Measurements from ENCODE around the gene TP73. TPM values are rescaled to one million over a fixed set of nuclear protein-coding genes. Genes with fewer than 3 reads are reported as not detected.

Gene TP73
- total and polyA plus RNA-seq, 8 donors: 0.11 to 0.51 (median 0.28) TPM

- Histone ChIP-seq H3K27ac (no peak overlapping the region), H3K27me3 (no peaks in the 10 kb centered on the region), H3K4me3 (no peak overlapping the region), H3K9me3 (no peaks in the 10 kb centered on the region), H3K4me1 (no peaks in the 10 kb centered on the region), H3K36me3 (peaks cover 0 to 16% (median 6%) of the 10 kb centered on the region in 3 donors)
- FAIRE-seq (no peak), ATAC-seq (no peak), DNase-seq (no peak)
- 92% methylated on average over 12 of the region's 12 CpGs for WGBS, 2 donors
- intact Hi-C loops (cut with DNase I): no loop called here
- TF ChIP-seq CTCF (IDR thresholded peaks at IDR 0.05): no peak
Observed at GRCh38 chr1:3738943-3739342, 86.6 kb downstream of the TP73 start.

GRCh38 chr1:3740042-3740441, 87.7 kb downstream of the TP73 start:
- H3K27me3 ChIP-seq: no peaks in the 10 kb centered on the region
- WGBS, 2 donors: 88 to 89% methylated on average over 9 of the region's 9 CpGs
- no peaks in the 10 kb centered on the region for H3K4me1 ChIP-seq
- no peak overlapping the region for H3K4me3 ChIP-seq
- intact Hi-C loops (cut with DNase I): no loop called here
- ATAC-seq: no peak
- H3K27ac ChIP-seq: no peak overlapping the region
- no peak for TF ChIP-seq CTCF (IDR thresholded peaks at IDR 0.05)
- peak in 1 of 6 donors; percentile 32 for DNase-seq
- FAIRE-seq: no peak
- H3K36me3 ChIP-seq: peaks cover 0 to 16% (median 6%) of the 10 kb centered on the region in 3 donors
- H3K9me3 ChIP-seq: no peaks in the 10 kb centered on the region

GRCh38 chr1:3740752-3741151, 88.4 kb downstream of the TP73 start:
- H3K4me3 ChIP-seq: no peak overlapping the region
- ATAC-seq: no peak
- TF ChIP-seq CTCF (IDR thresholded peaks at IDR 0.05): no peak
- H3K36me3 ChIP-seq: peaks cover 0 to 16% (median 6%) of the 10 kb centered on the region in 3 donors
- DNase-seq: peak in 3 of 6 donors; percentile 15 to 59 (median 49)
- no peaks in the 10 kb centered on the region for H3K4me1 ChIP-seq
- intact Hi-C loops (cut with DNase I): no loop called here
- no peaks in the 10 kb centered on the region for H3K9me3 ChIP-seq
- no peak overlapping the region for H3K27ac ChIP-seq
- WGBS, 2 donors: 96% methylated on average over 13 of the region's 13 CpGs
- FAIRE-seq: no peak
- H3K27me3 ChIP-seq: no peaks in the 10 kb centered on the region

- Histone ChIP-seq H3K4me3 (no peak overlapping the region), H3K36me3 (peaks cover 0 to 16% (median 6%) of the 10 kb centered on the region in 3 donors), H3K9me3 (no peaks in the 10 kb centered on the region), H3K27ac (no peak overlapping the region), H3K4me1 (no peaks in the 10 kb centered on the region), H3K27me3 (no peaks in the 10 kb centered on the region)
- ATAC-seq: no peak
- WGBS, 2 donors: 90 to 95% methylated on average over 22 of the region's 22 CpGs
- intact Hi-C loops (cut with DNase I): no loop called here
- no peak for TF ChIP-seq CTCF (IDR thresholded peaks at IDR 0.05)
- no peak for FAIRE-seq
- DNase-seq: peak in 3 of 6 donors; percentile 11 to 47 (median 45)
Observed at GRCh38 chr1:3741566-3742438, 89.5 kb downstream of the TP73 start.
